Posterior cingulate gyrus (tissue), 11 donors: ENCODE data around the gene CPNE9.

Source experiments
- DNase-seq, 10 donors: peaks; one replicate each; pipeline versions ENCODE4 v3.0.0 to v3.0.0-alpha.2; 2020 to 2021; ENCODE audit warnings: mixed read lengths in 3 of 10
- intact Hi-C: fragments of 100-400 bp; cut with DNase I; formaldehyde crosslinking; loops from one replicate; pipeline ENCODE4 v1.15.1; 2023

The CPNE9 gene

GRCh38 chr3:9712415-9712814 is 8.8 kb downstream of the CPNE9 start:
- DNase-seq = no peak

GRCh38 chr3:9713142-9713541 is 9.5 kb downstream of the CPNE9 start:
- intact Hi-C loops = no loop called here
- DNase-seq = no peak

More at GRCh38 chr3:9712415-9712814, 8.8 kb downstream of the CPNE9 start:
- intact Hi-C loops = no loop called here

- intact Hi-C loops = no loop called here
- DNase-seq = no peak
Observed at GRCh38 chr3:9715136-9715535, 11.5 kb downstream of the CPNE9 start.

- peak in 4 of 10 donors; percentile 29 to 88 (median 44) for DNase-seq
- intact Hi-C loops = no loop called here
Observed at GRCh38 chr3:9715764-9716437, 12.3 kb downstream of the CPNE9 start.

- no peak for DNase-seq
- intact Hi-C loops = no loop called here
Observed at GRCh38 chr3:9716801-9717555, 13.3 kb downstream of the CPNE9 start.

- intact Hi-C loops = no loop called here
- DNase-seq = no peak
Observed at GRCh38 chr3:9717563-9717962, 13.9 kb downstream of the CPNE9 start.

GRCh38 chr3:9718118-9718517 is 14.5 kb downstream of the CPNE9 start:
- no peak for DNase-seq
- intact Hi-C loops = no loop called here

GRCh38 chr3:9721015-9721699 is 17.5 kb downstream of the CPNE9 start:
- intact Hi-C loops = no loop called here
- no peak for DNase-seq

GRCh38 chr3:9721700-9722060 is 18.0 kb downstream of the CPNE9 start:
- intact Hi-C loops = no loop called here
- no peak for DNase-seq

- no peak for DNase-seq
- intact Hi-C loops = no loop called here
Observed at GRCh38 chr3:9725775-9726515, 22.3 kb downstream of the CPNE9 start.

- DNase-seq = no peak
- intact Hi-C loops = no loop called here
Observed at GRCh38 chr3:9727041-9727595, 23.5 kb downstream of the CPNE9 start.

GRCh38 chr3:9727743-9728142 is 24.1 kb downstream of the CPNE9 start:
- intact Hi-C loops = no loop called here

GRCh38 chr3:9729419-9729818 is 25.8 kb downstream of the CPNE9 start:
- no peak for DNase-seq
- intact Hi-C loops = no loop called here

More at GRCh38 chr3:9727743-9728142, 24.1 kb downstream of the CPNE9 start:
- DNase-seq = no peak

- intact Hi-C loops = loop anchor here (5.0 kb wide), 1 partner anchor 83 kb away; the partner anchor contains the start of gene MTMR14
- DNase-seq = peak in 1 of 10 donors; percentile 38
Observed at GRCh38 chr3:9730657-9731205, 27.1 kb downstream of the CPNE9 start.

GRCh38 chr3:9731206-9732079 is 27.8 kb downstream of the CPNE9 start, which contains the start of gene BRPF1:
Gene BRPF1, plus strand, starts transcription at chr3:9731735. Its CDS starts 2,406 bp downstream, at chr3:9734141.
- DNase-seq = peak; percentile 97 to 100 (median 99)
- intact Hi-C loops = loop anchor here (5.0 kb wide), 1 partner anchor 84 kb away; the partner anchor contains the start of gene MTMR14

- intact Hi-C loops = loop anchor here (5.0 kb wide), 1 partner anchor 85 kb away; the partner anchor contains the start of gene MTMR14
Observed at GRCh38 chr3:9732080-9732739, 28.6 kb downstream of the CPNE9 start.

GRCh38 chr3:9732740-9733115 is 29.1 kb downstream of the CPNE9 start:
- DNase-seq = peak in 1 of 10 donors; percentile 80
- intact Hi-C loops = loop anchor here (1.0 to 5.0 kb wide), 2 partner anchors 17 to 85 kb away; partner anchors contain the start of genes MTMR14 and OGG1

More at GRCh38 chr3:9732080-9732739, 28.6 kb downstream of the CPNE9 start:
- peak in 1 of 10 donors; percentile 83 for DNase-seq

- peak in 1 of 10 donors; percentile 81 for DNase-seq
- intact Hi-C loops = no loop called here
Observed at GRCh38 chr3:9736831-9737230, 33.2 kb downstream of the CPNE9 start.
